Activated CD4-positive, CD25-positive, alpha-beta regulatory T cell treated with anti-CD3 and anti-CD28 coated beads, Interleukin-2, amount 50 U/mL, for 24 hours (primary cell): ENCODE results near the gene CEP41.
"Not testable (repeated sequence)": the region's sequence is repeated elsewhere in the genome, so short reads cannot be mapped to it uniquely, and the experiment has no call there.

Experiments
- ATAC-seq, 2 donors: fragments of 150-1000 bp; cut with Tn5 transposase; one replicate each; pipeline ENCODE4 v1.10.0; 2021; ENCODE audit warnings: mild to moderate bottlenecking in 1 of 2, moderate library complexity in 1 of 2

The CEP41 gene

GRCh38 chr7:130387306-130387627 lies 53.5 kb downstream of the CEP41 start:
- no peak for ATAC-seq

- no peak for ATAC-seq
Measured at GRCh38 chr7:130386876-130387275, 53.9 kb downstream of the CEP41 start.

GRCh38 chr7:130385600-130386066 lies 55.2 kb downstream of the CEP41 start:
- no peak for ATAC-seq

GRCh38 chr7:130384841-130385599 lies 55.8 kb downstream of the CEP41 start:
- ATAC-seq: no peak

GRCh38 chr7:130384371-130384801 lies 56.4 kb downstream of the CEP41 start:
- no peak for ATAC-seq

GRCh38 chr7:130383187-130383980 lies 57.4 kb downstream of the CEP41 start:
- ATAC-seq: no peak

GRCh38 chr7:130381468-130382312 lies 59.1 kb downstream of the CEP41 start:
- no peak for ATAC-seq

- no peak for ATAC-seq
Measured at GRCh38 chr7:130380861-130381455, 59.9 kb downstream of the CEP41 start.

GRCh38 chr7:130379921-130380860 lies 60.6 kb downstream of the CEP41 start, which contains the start of gene CPA1:
Gene CPA1 (plus strand): TSS chr7:130380494. CDS start chr7:130380521, 27 bp downstream.
- no peak for ATAC-seq

- ATAC-seq: no peak
Measured at GRCh38 chr7:130379532-130379920, 61.3 kb downstream of the CEP41 start.

- no peak for ATAC-seq
Measured at GRCh38 chr7:130379019-130379418, 61.8 kb downstream of the CEP41 start.

- no peak for ATAC-seq
Measured at GRCh38 chr7:130377178-130377577, 63.6 kb downstream of the CEP41 start.

GRCh38 chr7:130376461-130376860 lies 64.4 kb downstream of the CEP41 start:
- not testable (repeated sequence) for ATAC-seq

GRCh38 chr7:130374507-130374906 lies 66.3 kb downstream of the CEP41 start:
- ATAC-seq: no peak

GRCh38 chr7:130372402-130373165 lies 68.2 kb downstream of the CEP41 start:
- ATAC-seq: no peak

GRCh38 chr7:130371046-130371445 lies 69.8 kb downstream of the CEP41 start:
- ATAC-seq: no peak

GRCh38 chr7:130369831-130370550 lies 70.8 kb downstream of the CEP41 start:
- ATAC-seq: no peak

GRCh38 chr7:130369110-130369711 lies 71.6 kb downstream of the CEP41 start:
- ATAC-seq: peak in 1 of 2 donors; percentile 14
